K562 (cell line): Measurements from ENCODE around the gene MPZL1. TPM values are rescaled to one million over a fixed set of nuclear protein-coding genes. Genes with fewer than 3 reads are reported as not detected.

Experiments used
- CBX2 ChIP-seq: fragments of 200-600 bp; sonication (generic); IDR thresholded peaks from one replicate; pipeline ENCODE4 v1.6.1; 2012; ENCODE audit warnings: mild to moderate bottlenecking, low read length, inconsistent platforms; ENCODE audit not compliant: insufficient read depth, poor library complexity, severe bottlenecking
- ELF2 ChIP-seq: fragments of 250-450 bp; sonication (Bioruptor Pico); IDR thresholded peaks from 2 replicates; pipeline ENCODE4 v1.5.0; 2021; ENCODE audit warnings: mild to moderate bottlenecking
- L3MBTL2 ChIP-seq: fragments of 450-650 bp; IDR thresholded peaks from 2 replicates; pipeline ENCODE4 v1.6.1; 2016; ENCODE audit warnings: mild to moderate bottlenecking, moderate library complexity
- MTA1 ChIP-seq: fragments of 450-650 bp; IDR thresholded peaks from 2 replicates; pipeline ENCODE4 v1.6.1; 2017; ENCODE audit warnings: borderline replicate concordance
- NONO ChIP-seq, 2 experiments: fragments of 200-400 bp in 1 of 2; fragments of 450-650 bp in 1 of 2; formaldehyde crosslinking in 1 of 2; IDR thresholded peaks; 2 replicates each; pipeline ENCODE4 v1.6.1; 2017; ENCODE audit warnings: low read depth in 2 of 2, mild to moderate bottlenecking in 2 of 2, moderate library complexity in 2 of 2, low read length in 1 of 2
- RBFOX2 ChIP-seq: fragments of 200-400 bp; formaldehyde crosslinking; IDR thresholded peaks from 2 replicates; pipeline ENCODE4 v1.6.1; 2017; ENCODE audit warnings: low read depth, mild to moderate bottlenecking, low read length, moderate library complexity
- SAP30 ChIP-seq: fragments of 200-600 bp; sonication (generic); IDR thresholded peaks from 2 replicates; pipeline ENCODE4 v1.6.1; 2012; ENCODE audit warnings: borderline replicate concordance, low read depth, mild to moderate bottlenecking, moderate library complexity, low read length, control low read depth, inconsistent platforms; ENCODE audit not compliant: insufficient read depth, poor library complexity, severe bottlenecking
- SUPT5H ChIP-seq: fragments of 450-650 bp; IDR thresholded peaks from 2 replicates; pipeline ENCODE4 v1.6.1; 2016
- TAF9B ChIP-seq: fragments of 450-650 bp; IDR thresholded peaks from 2 replicates; pipeline ENCODE4 v1.6.1; 2018; ENCODE audit warnings: mild to moderate bottlenecking; ENCODE audit not compliant: partially characterized antibody
- TEAD4 ChIP-seq, 2 experiments: sonication (generic) in 1 of 2; formaldehyde crosslinking in 1 of 2; IDR thresholded peaks; 2 replicates each; pipeline versions ENCODE4 v1.6.1 to v1.8.0; 2012 to 2022; ENCODE audit warnings: borderline replicate concordance in 1 of 2, inconsistent platforms in 1 of 2, low read length in 1 of 2, mild to moderate bottlenecking in 1 of 2, missing genetic modification reagents in 1 of 2
- ZNF431 ChIP-seq: sonication (generic); formaldehyde crosslinking; IDR thresholded peaks from 2 replicates; pipeline ENCODE4 v1.8.0; 2022; ENCODE audit warnings: mild to moderate bottlenecking, missing genetic modification reagents
- polyA plus RNA-seq, 8 experiments: library from polyadenylated mRNA; depleted of rRNA in 4 of 8; stranded (reverse) in 5 of 8; unstranded in 3 of 8; fragments of >200 nt; fragmentation: Nextera tagmentation in 2 of 8; fragmentation: Illumina TruSeq in 1 of 8; extraction: Ambion mirVana in 2 of 8; extraction: Trizol in 1 of 8; gene quantifications; 2 replicates each; pipeline versions ENCODE4 v1.2.1 to v1.2.3, GENCODE V29; 2011 to 2014; ENCODE audit warnings: inconsistent platforms in 1 of 8, missing spikeins in 1 of 8
- total RNA-seq, 7 experiments: library from RNA; depleted of rRNA in 6 of 7; stranded (reverse); fragments of >200 nt in 6 of 7; fragmentation: Illumina TruSeq in 2 of 7; extraction: Trizol in 2 of 7; gene quantifications; 2 replicates each; pipeline versions ENCODE4 v1.2.1 to v1.2.3, GENCODE V29; 2011 to 2021; ENCODE audit warnings: low replicate concordance in 1 of 7
- TF ChIP-seq, protein P1 (sequence below): fragments of 450-650 bp; IDR thresholded peaks from 2 replicates; pipeline ENCODE4 v1.6.1; 2016; ENCODE audit warnings: mild to moderate bottlenecking, moderate library complexity
- TF ChIP-seq, protein P2 (sequence below): fragments of 450-650 bp; IDR thresholded peaks from 2 replicates; pipeline ENCODE4 v1.6.1; 2014; ENCODE audit warnings: low read depth, mild to moderate bottlenecking, moderate library complexity, borderline replicate concordance

Gene MPZL1
- total and polyA plus RNA-seq, 9 of the 15 experiments (the other 6 are each of a cell fraction or from before 2014, with no cell fraction given), result 14.5 to 153 (median 66.5) TPM

DNA sequence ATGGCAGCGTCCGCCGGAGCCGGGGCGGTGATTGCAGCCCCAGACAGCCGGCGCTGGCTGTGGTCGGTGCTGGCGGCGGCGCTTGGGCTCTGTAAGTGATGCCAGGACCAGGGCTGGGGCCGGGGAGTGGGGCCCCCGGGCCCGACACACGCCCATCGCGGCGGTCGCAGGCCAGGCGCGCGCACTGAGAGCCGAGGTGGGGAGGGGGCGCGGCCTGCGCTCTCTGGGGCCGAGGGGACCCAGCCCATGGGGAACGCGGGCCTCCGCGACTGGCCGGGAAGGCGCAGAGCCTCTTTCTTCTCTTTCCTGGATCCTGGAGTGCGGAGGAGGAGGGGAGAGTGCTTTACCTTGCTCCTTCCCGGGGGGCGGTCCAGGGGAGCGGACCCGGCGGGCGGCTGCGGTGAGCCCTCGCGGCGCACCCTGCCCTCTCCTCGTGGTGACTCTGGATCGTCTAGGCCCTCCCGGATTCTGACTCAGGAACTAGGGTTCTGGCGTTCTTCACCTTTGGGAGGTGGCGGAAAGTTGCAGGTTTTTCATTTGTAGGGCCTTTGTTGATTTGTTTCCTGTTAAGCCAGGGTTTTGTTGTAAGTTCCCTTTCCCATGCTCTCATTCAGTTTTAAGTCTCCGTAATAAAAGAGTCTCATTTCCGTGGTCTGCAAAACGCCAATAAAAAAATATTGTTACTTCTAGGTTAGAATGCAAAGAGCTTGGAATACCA lies 529 bp downstream of the MPZL1 start (continued):
- TF ChIP-seq RBFOX2 (peak; percentile 77), NONO (IDR thresholded peaks at IDR 0.05; ENCODE audit: low read depth in 2 of 2, low read length in 1 of 2) (0 out of 4 replicates have a peak, but pooled peaks of 1 of the 2 experiments have one; percentile 13), CBX2 (no peak), TEAD4 (IDR thresholded peaks at IDR 0.05; ENCODE audit: low read length) (no peak), TEAD4 (CRISPR knock-in tag; IDR thresholded peaks at IDR 0.05; ENCODE audit: borderline replicate concordance) (0 out of 2 replicates have a peak, but pooled peaks have one; percentile 52), L3MBTL2 (peak; percentile 79), SAP30 (peak; percentile 64), MTA1 (peak; percentile 43; the same call in 1 of the 2 replicates), ZNF431 (0 out of 2 replicates have a peak, but pooled peaks have one; percentile 10), ELF2 (CRISPR knock-in tag) (0 out of 2 replicates have a peak, but pooled peaks have one; percentile 37), TAF9B (no peak), SUPT5H (no peak)
- TF ChIP-seq, protein P1, sequence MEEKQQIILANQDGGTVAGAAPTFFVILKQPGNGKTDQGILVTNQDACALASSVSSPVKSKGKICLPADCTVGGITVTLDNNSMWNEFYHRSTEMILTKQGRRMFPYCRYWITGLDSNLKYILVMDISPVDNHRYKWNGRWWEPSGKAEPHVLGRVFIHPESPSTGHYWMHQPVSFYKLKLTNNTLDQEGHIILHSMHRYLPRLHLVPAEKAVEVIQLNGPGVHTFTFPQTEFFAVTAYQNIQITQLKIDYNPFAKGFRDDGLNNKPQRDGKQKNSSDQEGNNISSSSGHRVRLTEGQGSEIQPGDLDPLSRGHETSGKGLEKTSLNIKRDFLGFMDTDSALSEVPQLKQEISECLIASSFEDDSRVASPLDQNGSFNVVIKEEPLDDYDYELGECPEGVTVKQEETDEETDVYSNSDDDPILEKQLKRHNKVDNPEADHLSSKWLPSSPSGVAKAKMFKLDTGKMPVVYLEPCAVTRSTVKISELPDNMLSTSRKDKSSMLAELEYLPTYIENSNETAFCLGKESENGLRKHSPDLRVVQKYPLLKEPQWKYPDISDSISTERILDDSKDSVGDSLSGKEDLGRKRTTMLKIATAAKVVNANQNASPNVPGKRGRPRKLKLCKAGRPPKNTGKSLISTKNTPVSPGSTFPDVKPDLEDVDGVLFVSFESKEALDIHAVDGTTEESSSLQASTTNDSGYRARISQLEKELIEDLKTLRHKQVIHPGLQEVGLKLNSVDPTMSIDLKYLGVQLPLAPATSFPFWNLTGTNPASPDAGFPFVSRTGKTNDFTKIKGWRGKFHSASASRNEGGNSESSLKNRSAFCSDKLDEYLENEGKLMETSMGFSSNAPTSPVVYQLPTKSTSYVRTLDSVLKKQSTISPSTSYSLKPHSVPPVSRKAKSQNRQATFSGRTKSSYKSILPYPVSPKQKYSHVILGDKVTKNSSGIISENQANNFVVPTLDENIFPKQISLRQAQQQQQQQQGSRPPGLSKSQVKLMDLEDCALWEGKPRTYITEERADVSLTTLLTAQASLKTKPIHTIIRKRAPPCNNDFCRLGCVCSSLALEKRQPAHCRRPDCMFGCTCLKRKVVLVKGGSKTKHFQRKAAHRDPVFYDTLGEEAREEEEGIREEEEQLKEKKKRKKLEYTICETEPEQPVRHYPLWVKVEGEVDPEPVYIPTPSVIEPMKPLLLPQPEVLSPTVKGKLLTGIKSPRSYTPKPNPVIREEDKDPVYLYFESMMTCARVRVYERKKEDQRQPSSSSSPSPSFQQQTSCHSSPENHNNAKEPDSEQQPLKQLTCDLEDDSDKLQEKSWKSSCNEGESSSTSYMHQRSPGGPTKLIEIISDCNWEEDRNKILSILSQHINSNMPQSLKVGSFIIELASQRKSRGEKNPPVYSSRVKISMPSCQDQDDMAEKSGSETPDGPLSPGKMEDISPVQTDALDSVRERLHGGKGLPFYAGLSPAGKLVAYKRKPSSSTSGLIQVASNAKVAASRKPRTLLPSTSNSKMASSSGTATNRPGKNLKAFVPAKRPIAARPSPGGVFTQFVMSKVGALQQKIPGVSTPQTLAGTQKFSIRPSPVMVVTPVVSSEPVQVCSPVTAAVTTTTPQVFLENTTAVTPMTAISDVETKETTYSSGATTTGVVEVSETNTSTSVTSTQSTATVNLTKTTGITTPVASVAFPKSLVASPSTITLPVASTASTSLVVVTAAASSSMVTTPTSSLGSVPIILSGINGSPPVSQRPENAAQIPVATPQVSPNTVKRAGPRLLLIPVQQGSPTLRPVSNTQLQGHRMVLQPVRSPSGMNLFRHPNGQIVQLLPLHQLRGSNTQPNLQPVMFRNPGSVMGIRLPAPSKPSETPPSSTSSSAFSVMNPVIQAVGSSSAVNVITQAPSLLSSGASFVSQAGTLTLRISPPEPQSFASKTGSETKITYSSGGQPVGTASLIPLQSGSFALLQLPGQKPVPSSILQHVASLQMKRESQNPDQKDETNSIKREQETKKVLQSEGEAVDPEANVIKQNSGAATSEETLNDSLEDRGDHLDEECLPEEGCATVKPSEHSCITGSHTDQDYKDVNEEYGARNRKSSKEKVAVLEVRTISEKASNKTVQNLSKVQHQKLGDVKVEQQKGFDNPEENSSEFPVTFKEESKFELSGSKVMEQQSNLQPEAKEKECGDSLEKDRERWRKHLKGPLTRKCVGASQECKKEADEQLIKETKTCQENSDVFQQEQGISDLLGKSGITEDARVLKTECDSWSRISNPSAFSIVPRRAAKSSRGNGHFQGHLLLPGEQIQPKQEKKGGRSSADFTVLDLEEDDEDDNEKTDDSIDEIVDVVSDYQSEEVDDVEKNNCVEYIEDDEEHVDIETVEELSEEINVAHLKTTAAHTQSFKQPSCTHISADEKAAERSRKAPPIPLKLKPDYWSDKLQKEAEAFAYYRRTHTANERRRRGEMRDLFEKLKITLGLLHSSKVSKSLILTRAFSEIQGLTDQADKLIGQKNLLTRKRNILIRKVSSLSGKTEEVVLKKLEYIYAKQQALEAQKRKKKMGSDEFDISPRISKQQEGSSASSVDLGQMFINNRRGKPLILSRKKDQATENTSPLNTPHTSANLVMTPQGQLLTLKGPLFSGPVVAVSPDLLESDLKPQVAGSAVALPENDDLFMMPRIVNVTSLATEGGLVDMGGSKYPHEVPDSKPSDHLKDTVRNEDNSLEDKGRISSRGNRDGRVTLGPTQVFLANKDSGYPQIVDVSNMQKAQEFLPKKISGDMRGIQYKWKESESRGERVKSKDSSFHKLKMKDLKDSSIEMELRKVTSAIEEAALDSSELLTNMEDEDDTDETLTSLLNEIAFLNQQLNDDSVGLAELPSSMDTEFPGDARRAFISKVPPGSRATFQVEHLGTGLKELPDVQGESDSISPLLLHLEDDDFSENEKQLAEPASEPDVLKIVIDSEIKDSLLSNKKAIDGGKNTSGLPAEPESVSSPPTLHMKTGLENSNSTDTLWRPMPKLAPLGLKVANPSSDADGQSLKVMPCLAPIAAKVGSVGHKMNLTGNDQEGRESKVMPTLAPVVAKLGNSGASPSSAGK, result peak; percentile 71
- TF ChIP-seq, protein P2, sequence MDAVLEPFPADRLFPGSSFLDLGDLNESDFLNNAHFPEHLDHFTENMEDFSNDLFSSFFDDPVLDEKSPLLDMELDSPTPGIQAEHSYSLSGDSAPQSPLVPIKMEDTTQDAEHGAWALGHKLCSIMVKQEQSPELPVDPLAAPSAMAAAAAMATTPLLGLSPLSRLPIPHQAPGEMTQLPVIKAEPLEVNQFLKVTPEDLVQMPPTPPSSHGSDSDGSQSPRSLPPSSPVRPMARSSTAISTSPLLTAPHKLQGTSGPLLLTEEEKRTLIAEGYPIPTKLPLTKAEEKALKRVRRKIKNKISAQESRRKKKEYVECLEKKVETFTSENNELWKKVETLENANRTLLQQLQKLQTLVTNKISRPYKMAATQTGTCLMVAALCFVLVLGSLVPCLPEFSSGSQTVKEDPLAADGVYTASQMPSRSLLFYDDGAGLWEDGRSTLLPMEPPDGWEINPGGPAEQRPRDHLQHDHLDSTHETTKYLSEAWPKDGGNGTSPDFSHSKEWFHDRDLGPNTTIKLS, result peak; percentile 27; the same call in 1 of the 2 replicates
